Stimulated activated CD4-positive, alpha-beta T cell treated with anti-CD3 and anti-CD28 coated beads, Interleukin-4, amount 100 ng/mL, for 4 hours (primary cell): ENCODE results near the gene LILRA5.
A peak's percentile ranks its signal among the peaks of the same experiment; 100 is the strongest.
"Not testable (repeated sequence)": the region's sequence is repeated elsewhere in the genome, so short reads cannot be mapped to it uniquely, and the experiment has no call there.

Source experiments
- DNase-seq, 2 experiments: peaks; one replicate each; pipeline ENCODE4 v3.0.0-alpha.2; 2020

Gene LILRA5

DNA sequence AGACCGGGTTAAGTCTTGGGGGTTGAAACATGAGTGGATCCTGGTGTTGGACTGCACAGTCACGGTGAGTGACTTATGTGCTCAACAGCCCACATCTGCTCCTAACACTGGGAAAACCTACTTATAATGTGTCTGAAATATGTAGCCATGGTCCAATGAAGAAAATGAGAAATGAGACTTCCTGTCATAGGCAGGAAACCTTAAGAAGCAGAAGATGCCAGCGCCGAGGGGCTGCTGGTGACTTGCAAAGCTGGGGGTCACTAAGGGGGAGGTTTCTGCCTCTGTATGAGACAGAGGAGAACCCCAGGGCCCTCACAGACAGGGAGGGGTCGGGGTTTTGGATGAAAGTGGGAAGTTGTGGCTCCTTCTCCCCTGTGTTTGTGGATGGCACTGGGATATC, 40.8 kb downstream of the LILRA5 start:
- not testable (repeated sequence) for DNase-seq

DNA sequence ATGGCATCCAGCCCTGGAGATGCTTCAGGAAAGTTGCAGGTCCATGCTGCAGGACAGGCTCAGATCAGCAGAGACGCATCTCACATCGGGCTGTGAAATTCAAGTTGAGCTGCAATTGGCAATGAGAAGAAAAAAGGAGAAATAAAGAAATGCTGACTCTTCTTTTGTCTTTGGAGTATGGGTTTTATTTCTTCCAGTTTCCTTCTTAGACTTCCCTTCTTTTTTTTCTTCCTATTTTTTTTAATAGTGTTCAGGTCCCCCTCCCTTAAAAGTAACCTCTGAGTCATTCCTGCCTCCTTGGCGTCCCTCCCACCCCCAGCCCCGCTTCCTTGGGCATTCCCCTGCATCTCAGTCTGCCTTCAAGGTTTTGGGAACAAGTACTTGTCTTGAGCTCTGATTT, 41.4 kb downstream of the LILRA5 start:
- not testable (repeated sequence) for DNase-seq

GRCh38 chr19:54271106-54271505, 41.9 kb downstream of the LILRA5 start:
- DNase-seq = no peak

- DNase-seq = no peak
These were observed 44.0 kb downstream of the LILRA5 start for GRCh38 chr19:54268936-54269335.

DNA sequence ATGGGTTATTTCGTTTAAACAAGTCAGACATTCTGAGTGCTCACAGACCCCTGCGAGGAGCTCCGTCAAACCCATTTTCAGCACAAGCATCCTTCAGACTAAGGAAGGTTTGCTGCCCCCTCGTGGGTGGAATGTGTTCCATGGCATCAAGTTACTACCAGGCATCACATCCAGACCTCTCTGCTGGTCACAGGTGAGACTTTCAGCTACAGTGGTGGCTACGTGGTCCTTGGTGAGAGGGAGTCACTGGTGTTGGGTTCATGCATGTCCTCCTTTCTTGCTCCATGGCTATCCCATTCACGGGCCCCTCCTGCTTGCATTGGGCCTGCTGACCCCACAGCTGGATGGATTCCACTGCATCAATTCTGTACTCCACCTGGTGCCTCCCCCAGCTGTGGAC, 46.8 kb downstream of the LILRA5 start:
- DNase-seq = peak; percentile 52 to 69

- DNase-seq = no peak
These were observed 50.5 kb downstream of the LILRA5 start for GRCh38 chr19:54262470-54262869.

GRCh38 chr19:54262066-54262465, 50.9 kb downstream of the LILRA5 start:
- DNase-seq = no peak

DNA sequence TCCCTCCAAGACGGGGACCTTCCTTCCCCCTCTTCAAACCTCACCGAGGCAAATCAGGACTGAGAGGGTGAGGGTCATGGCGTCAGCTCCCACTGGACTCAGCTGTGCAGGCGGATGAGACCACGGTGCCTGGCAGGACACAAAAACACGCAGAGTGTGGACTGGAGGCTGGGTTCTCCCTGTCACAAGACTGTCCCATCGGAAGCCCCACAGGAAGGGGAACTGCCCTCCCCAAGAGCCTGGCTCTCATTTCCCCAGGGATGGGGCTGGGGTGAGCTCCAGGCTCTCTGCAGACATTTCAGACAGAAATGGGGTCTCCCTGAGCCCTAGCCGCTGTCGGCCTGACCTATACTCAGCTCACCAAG, 55.9 kb downstream of the LILRA5 start, which contains the start of gene LILRB5:
LILRB5 (minus strand) TSS at position 158 of the 365 bp plus-strand sequence; CDS start at position 78, 80 bp downstream.
- no peak for DNase-seq
